Measurements from ENCODE around the gene ANKRD33B. TPM values are rescaled to one million over a fixed set of nuclear protein-coding genes. Genes with fewer than 3 reads are reported as not detected.
A peak's percentile ranks its signal among the peaks of the same experiment; 100 is the strongest.

ANKRD33B gene
- total and polyA plus RNA-seq, 2 of the 13 experiments (the other 11 are each of a cell fraction or from before 2014, with no cell fraction given) = 0.02 TPM; not detected in 1

DNA sequence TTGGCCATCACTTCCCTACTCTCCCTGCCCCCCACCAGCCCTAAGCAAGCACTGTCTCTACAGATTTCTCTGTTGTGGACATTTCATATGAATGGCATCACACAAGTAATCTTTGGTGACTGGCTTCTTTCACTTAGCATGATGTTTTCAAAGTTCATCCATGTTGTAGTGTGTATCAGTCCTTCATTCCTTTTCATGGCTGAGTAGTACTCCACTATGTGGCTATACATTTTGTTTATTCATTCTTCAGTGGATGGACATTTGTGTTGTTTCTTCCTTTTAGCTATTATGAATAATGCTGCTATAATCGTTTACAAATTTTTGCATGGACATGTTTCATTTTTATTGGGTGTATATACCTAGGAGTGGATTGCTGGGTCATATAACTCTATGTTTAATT is 113.1 kb downstream of the ANKRD33B start (continued):
- TF ChIP-seq SOX13 (IDR thresholded peaks at IDR 0.05) (no peak), SOX13 (CRISPR knock-in tag; conservative IDR thresholded peaks at IDR 0.05 in 1 of 2, IDR thresholded peaks at IDR 0.05 in 1 of 2) (no peak), ZNF687 (CRISPR knock-in tag; IDR thresholded peaks at IDR 0.05) (no peak)

DNA sequence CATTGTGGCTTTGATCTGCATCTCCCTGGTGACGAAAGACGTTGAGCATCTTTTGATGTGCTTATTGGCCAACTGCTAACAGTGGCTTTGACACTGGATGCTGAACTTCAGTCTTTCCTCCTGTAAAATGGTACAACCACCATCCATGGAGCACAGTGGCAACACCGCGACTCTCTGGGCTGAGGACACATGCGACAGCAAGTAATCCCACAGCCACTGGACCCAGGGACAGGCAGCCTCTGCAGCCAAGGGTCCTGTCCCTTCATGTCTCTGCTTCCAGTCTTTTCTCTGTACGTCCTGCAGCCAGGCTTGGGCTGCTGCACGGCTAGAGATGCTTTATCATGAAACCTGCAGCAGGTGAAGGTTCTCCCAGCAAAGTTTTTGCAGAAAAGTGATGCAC is 113.7 kb downstream of the ANKRD33B start:
- intact Hi-C loops (cut with micrococcal nuclease; ENCODE audit: unreplicated experiment) = no loop called here
- CTCF ChIA-PET (ENCODE audit: low intra/inter-chr PET ratio, low total read pairs) = no interaction called here
- TF ChIP-seq ZBTB38 (CRISPR knock-in tag; IDR thresholded peaks at IDR 0.05) (no peak), HNRNPK (IDR thresholded peaks at IDR 0.05; ENCODE audit: low read depth, low read length, poor library complexity, severe bottlenecking) (no peak), BCLAF1 (IDR thresholded peaks at IDR 0.05) (no peak), SMAD3 (CRISPR knock-in tag; IDR thresholded peaks at IDR 0.05) (no peak), NFKBIZ (CRISPR knock-in tag; IDR thresholded peaks at IDR 0.05) (no peak), RBM22 (optimal IDR thresholded peaks at IDR 0.05; ENCODE audit: low read length) (peak; percentile 87)
- H2AFZ ChIP-seq (ENCODE audit: low read length) = no peak overlapping the region
- no peak overlapping the region for H3K9ac ChIP-seq (ENCODE audit: insufficient read depth, low read depth, low read length)
- no peaks in the 10 kb centered on the region for H3K4me1 ChIP-seq (ENCODE audit: insufficient read depth, low read length)
- POLR2A ChIA-PET = no interaction called here
- DNase-seq (ENCODE audit: low spot score) = no peak
- BruUV-seq (replicated peaks) = no TSS peak
- WGBS (ENCODE audit: low lambda C conversion rate) = 99% methylated on average over 7 of the region's 7 CpGs
- no peaks in the 10 kb centered on the region for H3K9me3 ChIP-seq (ENCODE audit: low read length)
- peaks cover 24 to 31% of the 10 kb centered on the region in 2 experiments for H3K36me3 ChIP-seq (replicated peaks in 1 of 2; ENCODE audit: control insufficient read depth in 1 of 2, insufficient read depth in 2 of 2, low read length in 2 of 2)
- H3K4me3 ChIP-seq (replicated peaks in 1 of 3; ENCODE audit: insufficient read depth in 1 of 3, low read depth in 2 of 3, low read length in 3 of 3) = no peak overlapping the region
- in situ Hi-C loops (cut with HindIII; ENCODE audit: extremely low pct_ligation_motif_present, low pct_unique_long_range_greater_than_20kb) = no loop called here
- no peak for FAIRE-seq
- H4K20me1 ChIP-seq (ENCODE audit: insufficient read depth, low read length) = no peaks in the 10 kb centered on the region
- ATAC-seq = no peak
- no peak overlapping the region for H3K4me2 ChIP-seq (ENCODE audit: low read depth, low read length)
- no peaks in the 10 kb centered on the region for H3K27me3 ChIP-seq (ENCODE audit: control insufficient read depth in 1 of 2, insufficient read depth in 2 of 2, low read length in 2 of 2)
- no peak overlapping the region for H3K27ac ChIP-seq (ENCODE audit: extremely low read length, insufficient read depth, low read length)
- H3K79me2 ChIP-seq (ENCODE audit: insufficient read depth, low read length) = no peaks in the 10 kb centered on the region
